Measurements from ENCODE around the gene KIF7. TPM values are rescaled to one million over a fixed set of nuclear protein-coding genes. Genes with fewer than 3 reads are reported as not detected.
A peak's percentile ranks its signal among the peaks of the same experiment; 100 is the strongest.

KIF7 gene
- polyA plus RNA-seq, 3 donors: not detected

- H3K4me3 Mint-ChIP-seq: no peak overlapping the region
- no peak for DNase-seq
- Histone ChIP-seq H3K79me2 (ENCODE audit: insufficient read depth, low read length) (no peaks in the 10 kb centered on the region), H3K9me3 (replicated peaks in 1 of 2; ENCODE audit: control insufficient read depth in 1 of 2, insufficient read depth in 1 of 2, low read length in 2 of 2) (peaks cover 4 to 19% of the 10 kb centered on the region in 2 donors), H3K4me2 (replicated peaks; ENCODE audit: extremely low read depth, low read length, poor library complexity, severe bottlenecking) (no peak overlapping the region), H3K27ac (ENCODE audit: low read depth in 1 of 2, low read length in 2 of 2) (no peak overlapping the region), H3K27me3 (ENCODE audit: control insufficient read depth in 2 of 2, insufficient read depth in 2 of 2, low read length in 2 of 2) (no peaks in the 10 kb centered on the region), H2AFZ (ENCODE audit: insufficient read depth, low read depth, low read length, poor library complexity, severe bottlenecking) (no peak overlapping the region), H3K36me3 (replicated peaks in 1 of 2; ENCODE audit: control insufficient read depth in 1 of 2, insufficient read depth in 2 of 2, low read length in 2 of 2) (peaks cover 70 to 95% of the 10 kb centered on the region in 2 donors), H4K20me1 (ENCODE audit: insufficient read depth, low read length) (no peaks in the 10 kb centered on the region), H3K9ac (ENCODE audit: insufficient read depth, low read length, poor library complexity, severe bottlenecking) (no peak overlapping the region), H3K4me3 (replicated peaks in 1 of 3; ENCODE audit: low read depth in 2 of 3, low read length in 3 of 3) (no peak overlapping the region), H3K4me1 (ENCODE audit: control insufficient read depth in 1 of 2, insufficient read depth in 2 of 2, low read length in 2 of 2) (no peaks in the 10 kb centered on the region)
- intact Hi-C loops (cut with micrococcal nuclease): no loop called here
- H3K27me3 Mint-ChIP-seq (ENCODE audit: low read depth in 3 of 3): no peaks in the 10 kb centered on the region
- peaks cover 13 to 22% (median 19%) of the 10 kb centered on the region in 7 donors for H3K9me3 Mint-ChIP-seq
- no peaks in the 10 kb centered on the region for H3K4me1 Mint-ChIP-seq
- no CpG with 5 or more reads among the region's 1 CpG for WGBS (ENCODE audit: insufficient coverage)
- peaks cover 70 to 96% of the 10 kb centered on the region in 2 donors for H3K36me3 Mint-ChIP-seq
- peak overlapping the region in 1 of 7 donors; percentile 40 for H3K27ac Mint-ChIP-seq
- no peak for TF ChIP-seq CTCF (IDR thresholded peaks at IDR 0.05)
These were observed 41.1 kb downstream of the KIF7 start for GRCh38 chr15:89614164-89614563.

- H3K27ac Mint-ChIP-seq: no peak overlapping the region
- intact Hi-C loops (cut with micrococcal nuclease): no loop called here
- H3K36me3 ChIP-seq (replicated peaks in 1 of 2; ENCODE audit: control insufficient read depth in 1 of 2, insufficient read depth in 2 of 2, low read length in 2 of 2): peaks cover 65 to 95% of the 10 kb centered on the region in 2 donors
- no CpG with 5 or more reads among the region's 2 CpGs for WGBS (ENCODE audit: insufficient coverage)
- H3K4me1 Mint-ChIP-seq: no peaks in the 10 kb centered on the region
- peaks cover 4 to 19% of the 10 kb centered on the region in 2 donors for H3K9me3 ChIP-seq (replicated peaks in 1 of 2; ENCODE audit: control insufficient read depth in 1 of 2, insufficient read depth in 1 of 2, low read length in 2 of 2)
- peaks cover 69 to 94% of the 10 kb centered on the region in 2 donors for H3K36me3 Mint-ChIP-seq
- no peaks in the 10 kb centered on the region for H4K20me1 ChIP-seq (ENCODE audit: insufficient read depth, low read length)
- no peak overlapping the region for H2AFZ ChIP-seq (ENCODE audit: insufficient read depth, low read depth, low read length, poor library complexity, severe bottlenecking)
- no peak for DNase-seq
- H3K4me3 Mint-ChIP-seq: no peak overlapping the region
- no peak for TF ChIP-seq CTCF (IDR thresholded peaks at IDR 0.05)
- H3K27ac ChIP-seq (ENCODE audit: low read depth in 1 of 2, low read length in 2 of 2): no peak overlapping the region
- H3K9me3 Mint-ChIP-seq: peaks cover 13 to 22% (median 19%) of the 10 kb centered on the region in 7 donors
- H3K79me2 ChIP-seq (ENCODE audit: insufficient read depth, low read length): no peaks in the 10 kb centered on the region
- H3K4me1 ChIP-seq (ENCODE audit: control insufficient read depth in 1 of 2, insufficient read depth in 2 of 2, low read length in 2 of 2): no peaks in the 10 kb centered on the region
- no peak overlapping the region for H3K4me2 ChIP-seq (replicated peaks; ENCODE audit: extremely low read depth, low read length, poor library complexity, severe bottlenecking)
- H3K27me3 Mint-ChIP-seq (ENCODE audit: low read depth in 3 of 3): no peaks in the 10 kb centered on the region
- no peak overlapping the region for H3K9ac ChIP-seq (ENCODE audit: insufficient read depth, low read length, poor library complexity, severe bottlenecking)
- no peak overlapping the region for H3K4me3 ChIP-seq (replicated peaks in 1 of 3; ENCODE audit: low read depth in 2 of 3, low read length in 3 of 3)
- H3K27me3 ChIP-seq (ENCODE audit: control insufficient read depth in 2 of 2, insufficient read depth in 2 of 2, low read length in 2 of 2): no peaks in the 10 kb centered on the region
These were observed 42.2 kb downstream of the KIF7 start for GRCh38 chr15:89613031-89613430.
